ENCODE data around the gene NR5A1. TPM values are rescaled to one million over a fixed set of nuclear protein-coding genes. Genes with fewer than 3 reads are reported as not detected.

NR5A1 gene
- total RNA-seq, 1 donor from 2014 or later: not detected

DNA sequence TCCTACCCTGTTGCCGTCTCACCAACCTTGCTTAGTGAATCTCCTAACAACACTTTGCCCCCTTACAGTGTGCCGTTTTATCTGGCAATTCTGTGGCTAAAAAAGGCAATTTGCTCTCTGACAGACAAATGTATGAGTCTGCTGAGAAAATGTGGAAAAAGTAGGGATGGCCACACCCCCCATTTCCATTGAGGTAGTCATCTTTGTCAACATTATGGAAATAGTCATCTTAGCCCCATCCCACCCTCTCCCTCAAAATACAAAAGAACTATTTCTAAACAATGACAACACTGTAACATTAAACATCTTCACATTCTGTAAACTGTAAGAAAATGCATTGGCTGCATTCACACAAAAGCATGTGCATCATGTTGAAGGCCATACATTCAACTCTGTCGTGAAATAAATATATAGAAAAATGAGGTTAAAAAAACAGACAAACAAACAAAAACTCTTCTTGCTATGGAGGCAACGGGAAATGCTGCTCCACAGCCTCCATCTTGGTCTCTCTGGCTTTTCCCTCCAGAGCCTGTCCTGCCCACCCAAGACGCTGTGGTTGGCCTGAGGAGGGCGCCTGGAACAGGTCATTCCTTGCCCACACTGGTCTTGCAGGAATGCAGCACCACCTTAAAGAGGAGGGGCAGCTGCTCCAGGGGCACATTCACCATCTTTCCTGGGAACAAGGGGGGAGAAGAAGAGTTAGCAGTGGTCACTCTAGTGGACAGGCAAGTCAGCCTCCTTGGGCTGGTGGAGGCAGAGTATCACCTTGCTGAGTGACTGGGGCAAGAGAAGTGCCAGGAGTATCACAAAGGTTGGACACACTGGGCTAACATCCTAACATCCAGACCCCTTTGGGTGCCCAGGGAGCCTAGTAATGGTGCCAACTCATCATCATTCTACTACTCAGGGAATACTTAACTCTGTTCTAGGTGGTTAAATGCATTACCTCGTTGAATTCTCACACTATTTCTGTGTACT lies 15.2 kb upstream of the NR5A1 start:
- intact Hi-C loops (cut with micrococcal nuclease): no loop called here
- H3K9me3 ChIP-seq (replicated peaks): no peaks in the 10 kb centered on the region
- TF ChIP-seq, protein P1, sequence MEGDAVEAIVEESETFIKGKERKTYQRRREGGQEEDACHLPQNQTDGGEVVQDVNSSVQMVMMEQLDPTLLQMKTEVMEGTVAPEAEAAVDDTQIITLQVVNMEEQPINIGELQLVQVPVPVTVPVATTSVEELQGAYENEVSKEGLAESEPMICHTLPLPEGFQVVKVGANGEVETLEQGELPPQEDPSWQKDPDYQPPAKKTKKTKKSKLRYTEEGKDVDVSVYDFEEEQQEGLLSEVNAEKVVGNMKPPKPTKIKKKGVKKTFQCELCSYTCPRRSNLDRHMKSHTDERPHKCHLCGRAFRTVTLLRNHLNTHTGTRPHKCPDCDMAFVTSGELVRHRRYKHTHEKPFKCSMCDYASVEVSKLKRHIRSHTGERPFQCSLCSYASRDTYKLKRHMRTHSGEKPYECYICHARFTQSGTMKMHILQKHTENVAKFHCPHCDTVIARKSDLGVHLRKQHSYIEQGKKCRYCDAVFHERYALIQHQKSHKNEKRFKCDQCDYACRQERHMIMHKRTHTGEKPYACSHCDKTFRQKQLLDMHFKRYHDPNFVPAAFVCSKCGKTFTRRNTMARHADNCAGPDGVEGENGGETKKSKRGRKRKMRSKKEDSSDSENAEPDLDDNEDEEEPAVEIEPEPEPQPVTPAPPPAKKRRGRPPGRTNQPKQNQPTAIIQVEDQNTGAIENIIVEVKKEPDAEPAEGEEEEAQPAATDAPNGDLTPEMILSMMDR (IDR thresholded peaks at IDR 0.05; ENCODE audit: borderline replicate concordance): no peak

DNA sequence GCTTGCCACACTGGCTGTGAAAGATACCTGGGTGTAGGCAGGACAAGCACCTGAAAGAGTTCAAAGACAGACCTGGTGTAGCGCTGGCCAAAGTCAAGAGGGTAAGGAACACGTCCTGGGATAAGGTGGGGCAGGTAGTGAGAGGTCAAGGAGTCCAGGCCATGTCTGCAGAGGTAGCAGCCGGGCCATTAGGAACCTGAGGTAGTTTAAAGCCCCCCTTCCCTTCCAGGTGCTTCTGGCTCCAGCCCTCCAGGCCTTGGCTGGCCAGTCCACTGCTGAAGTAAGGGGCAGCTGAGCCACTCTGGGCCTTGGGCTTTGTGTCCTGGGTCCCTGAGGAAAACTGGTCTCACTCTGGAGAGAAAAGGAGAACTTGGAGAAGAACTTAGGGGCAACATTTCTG lies 13.9 kb upstream of the NR5A1 start:
- DNase-seq: no peak
- intact Hi-C loops (cut with micrococcal nuclease): no loop called here
- no peak overlapping the region for H3K4me3 ChIP-seq
- no peaks in the 10 kb centered on the region for H3K9me3 ChIP-seq (replicated peaks)
- no peaks in the 10 kb centered on the region for H3K36me3 ChIP-seq
- no peaks in the 10 kb centered on the region for H3K27me3 ChIP-seq (ENCODE audit: low read depth)
- no peak overlapping the region for H3K27ac ChIP-seq (replicated peaks)
- TF ChIP-seq, protein P1 (IDR thresholded peaks at IDR 0.05; ENCODE audit: borderline replicate concordance): no peak
- no peaks in the 10 kb centered on the region for H3K4me1 ChIP-seq

More for the DNA sequence above, 15.2 kb upstream of the NR5A1 start:
- no peaks in the 10 kb centered on the region for H3K27me3 ChIP-seq (ENCODE audit: low read depth)
- no peak overlapping the region for H3K27ac ChIP-seq (replicated peaks)
- no peaks in the 10 kb centered on the region for H3K36me3 ChIP-seq
- no peaks in the 10 kb centered on the region for H3K4me1 ChIP-seq
- no peak overlapping the region for H3K4me3 ChIP-seq
- no peak for DNase-seq

DNA sequence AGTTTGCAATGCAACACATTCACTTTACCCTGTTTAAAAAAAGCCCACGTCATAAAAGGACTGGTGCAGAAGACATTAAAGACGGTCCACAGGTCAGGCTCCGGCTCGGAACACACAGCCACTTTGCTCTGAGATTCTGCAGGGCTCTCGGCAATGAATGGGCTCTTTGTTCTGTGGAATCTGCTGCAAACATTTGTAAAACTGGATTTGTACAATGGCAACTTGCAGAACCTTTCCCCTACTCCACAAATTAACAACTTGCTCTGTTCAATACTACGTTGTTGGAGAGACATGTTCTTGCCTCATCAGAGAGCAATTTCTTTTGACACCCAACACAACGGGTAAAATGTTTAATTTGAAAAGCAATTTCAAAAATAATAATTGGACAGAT lies 13.0 kb upstream of the NR5A1 start:
- Histone ChIP-seq H3K9me3 (replicated peaks) (no peaks in the 10 kb centered on the region), H3K27ac (replicated peaks) (no peak overlapping the region), H3K36me3 (no peaks in the 10 kb centered on the region), H3K27me3 (ENCODE audit: low read depth) (no peaks in the 10 kb centered on the region), H3K4me1 (no peaks in the 10 kb centered on the region), H3K4me3 (no peak overlapping the region)
- DNase-seq: no peak
- TF ChIP-seq, protein P1 (IDR thresholded peaks at IDR 0.05; ENCODE audit: borderline replicate concordance): no peak
- intact Hi-C loops (cut with micrococcal nuclease): no loop called here

DNA sequence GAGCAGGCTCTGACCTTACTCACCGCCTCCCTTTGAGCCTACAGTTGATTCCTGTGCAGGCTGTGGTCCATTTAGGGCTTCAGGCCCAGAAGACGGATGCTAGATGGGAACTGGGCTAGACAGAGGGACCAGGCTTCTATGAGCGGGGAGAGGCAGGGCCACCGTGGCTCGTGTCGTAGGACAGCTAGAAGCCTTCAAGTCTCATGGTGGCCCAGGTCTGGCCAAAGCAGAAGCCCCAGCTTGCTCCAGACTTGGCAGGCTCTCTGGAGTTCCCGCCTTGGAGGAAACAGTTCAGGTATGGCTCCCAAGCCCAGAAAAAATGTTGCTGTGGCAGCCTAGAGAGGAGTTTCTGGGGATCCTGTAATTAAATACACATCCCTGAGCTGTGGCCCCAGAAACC lies 10.9 kb upstream of the NR5A1 start:
- intact Hi-C loops (cut with micrococcal nuclease): no loop called here
- Histone ChIP-seq H3K4me1 (peaks cover 12% of the 10 kb centered on the region), H3K27ac (replicated peaks) (no peak overlapping the region), H3K36me3 (no peaks in the 10 kb centered on the region), H3K9me3 (replicated peaks) (no peaks in the 10 kb centered on the region), H3K27me3 (ENCODE audit: low read depth) (no peaks in the 10 kb centered on the region), H3K4me3 (no peak overlapping the region)
- DNase-seq: no peak
- TF ChIP-seq, protein P1 (IDR thresholded peaks at IDR 0.05; ENCODE audit: borderline replicate concordance): no peak

DNA sequence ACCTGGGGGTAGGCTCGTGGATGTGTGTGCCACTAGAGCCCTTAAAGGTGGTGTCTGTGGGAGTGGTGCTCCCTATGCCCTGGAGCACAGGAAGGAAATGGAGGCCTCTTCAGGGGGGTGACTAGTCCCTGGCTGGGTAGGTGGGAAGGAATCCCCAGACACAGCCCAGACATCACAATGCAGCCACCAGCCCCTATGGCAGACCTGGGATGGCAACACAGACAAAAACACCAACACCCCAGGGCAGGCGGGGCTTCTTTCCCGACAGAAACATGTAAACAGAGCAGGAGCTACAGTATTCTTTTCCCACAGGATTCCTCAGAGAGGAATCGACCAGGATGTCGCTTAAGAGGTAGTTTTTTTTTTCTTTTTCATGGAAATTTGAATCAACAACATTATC lies 10.4 kb upstream of the NR5A1 start:
- intact Hi-C loops (cut with micrococcal nuclease): no loop called here
- Histone ChIP-seq H3K4me1 (peaks cover 16% of the 10 kb centered on the region), H3K27ac (replicated peaks) (no peak overlapping the region), H3K27me3 (ENCODE audit: low read depth) (peaks cover 3% of the 10 kb centered on the region), H3K9me3 (replicated peaks) (no peaks in the 10 kb centered on the region), H3K4me3 (no peak overlapping the region), H3K36me3 (no peaks in the 10 kb centered on the region)
- DNase-seq: no peak
- TF ChIP-seq, protein P1 (IDR thresholded peaks at IDR 0.05; ENCODE audit: borderline replicate concordance): no peak

Measured in left ventricle myocardium inferior (tissue), 1 donor.